Mucosa of descending colon (tissue), 3 donors: ENCODE results near the gene BDH1. TPM values are rescaled to one million over a fixed set of nuclear protein-coding genes. Genes with fewer than 3 reads are reported as not detected.

ENCODE experiments used
- ATAC-seq: fragments of 200-7000 bp; cut with Tn5 transposase; one replicate; pipeline ENCODE4 v1.9.1; 2020; ENCODE audit warnings: mild to moderate bottlenecking, moderate library complexity
- DNase-seq, 3 donors: peaks; one replicate each; pipeline ENCODE4 v3.0.0-alpha.2; 2020
- H3K36me3 ChIP-seq: fragments of 200-600 bp; one replicate; pipeline ENCODE4 v1.8.0; 2021; ENCODE audit warnings: low read depth, mild to moderate bottlenecking
- H3K4me1 ChIP-seq: fragments of 200-600 bp; one replicate; pipeline ENCODE4 v1.8.0; 2021; ENCODE audit warnings: low read depth, mild to moderate bottlenecking
- H3K4me3 ChIP-seq: fragments of 200-600 bp; one replicate; pipeline ENCODE4 v1.8.0; 2021; ENCODE audit warnings: mild to moderate bottlenecking
- H3K9me3 ChIP-seq: fragments of 200-600 bp; one replicate; pipeline ENCODE4 v1.8.0; 2021; ENCODE audit warnings: mild to moderate bottlenecking
- CTCF ChIP-seq: fragments of 200-600 bp; IDR thresholded peaks from one replicate; pipeline ENCODE4 v1.8.0; 2022; ENCODE audit warnings: antibody characterized with exemption, mild to moderate bottlenecking
- intact Hi-C, 2 donors: fragments of 100-400 bp; cut with DNase I in 1 of 2; cut with micrococcal nuclease in 1 of 2; formaldehyde crosslinking; loops; one replicate each; pipeline versions ENCODE4 v1.11.0 to v1.11.1; 2022; cut with DNase I, micrococcal nuclease
- total RNA-seq, 3 donors: library from RNA; stranded (reverse); fragmentation: NEBNext Ultra II Directional in 2 of 3; extraction: Animal tissue kit (Norgen Biotek cat#: 25700) in 2 of 3; gene quantifications; one replicate each; pipeline versions ENCODE4 v1.2.1 to v1.2.4, GENCODE V29; 2021 to 2023
- donor health status: DM: no; HTN: no; CAD: no; lungs with moderate emphysema.
- donor health status: DM: no; HTN: no; CAD: no.
- donor health status: DM: no; HTN: yes; CAD: no.

BDH1 gene
- total RNA-seq, 3 donors from 2014 or later: 79.3 to 246 (median 160) TPM

GRCh38 chr3:197487911-197488391 lies 67.8 kb downstream of the BDH1 start:
- DNase-seq (peak in 1 of 3 donors; percentile 15), ATAC-seq (peak; percentile 69)
- Histone ChIP-seq H3K36me3 (no peaks in the 10 kb centered on the region), H3K4me3 (no peak overlapping the region), H3K4me1 (no peaks in the 10 kb centered on the region), H3K9me3 (no peaks in the 10 kb centered on the region)
- intact Hi-C loops: no loop called here
- no peak for TF ChIP-seq CTCF

GRCh38 chr3:197486861-197487260 lies 68.9 kb downstream of the BDH1 start:
- no peaks in the 10 kb centered on the region for H3K36me3 ChIP-seq
- no peaks in the 10 kb centered on the region for H3K4me1 ChIP-seq
- ATAC-seq (no peak), DNase-seq (peak in 1 of 3 donors; percentile 2)
- H3K9me3 ChIP-seq: no peaks in the 10 kb centered on the region
- no peak overlapping the region for H3K4me3 ChIP-seq
- intact Hi-C loops: no loop called here
- no peak for TF ChIP-seq CTCF

- no peak for TF ChIP-seq CTCF
- Histone ChIP-seq H3K36me3 (no peaks in the 10 kb centered on the region), H3K4me1 (no peaks in the 10 kb centered on the region), H3K9me3 (no peaks in the 10 kb centered on the region), H3K4me3 (no peak overlapping the region)
- intact Hi-C loops: no loop called here
- DNase-seq (no peak), ATAC-seq (no peak)
Measured at GRCh38 chr3:197485143-197485542, 70.6 kb downstream of the BDH1 start.

- TF ChIP-seq CTCF: no peak
- peaks cover 2% of the 10 kb centered on the region for H3K4me1 ChIP-seq
- DNase-seq: peak in 1 of 3 donors; percentile 10
- ATAC-seq: no peak
- no peaks in the 10 kb centered on the region for H3K36me3 ChIP-seq
- H3K4me3 ChIP-seq: no peak overlapping the region
- intact Hi-C loops: no loop called here
- H3K9me3 ChIP-seq: no peaks in the 10 kb centered on the region
Measured at GRCh38 chr3:197484204-197484901, 71.4 kb downstream of the BDH1 start.

- DNase-seq: peak in 1 of 3 donors; percentile 4
- TF ChIP-seq CTCF: no peak
- intact Hi-C loops: no loop called here
Measured at GRCh38 chr3:197482001-197482400, 73.8 kb downstream of the BDH1 start.

More at GRCh38 chr3:197482001-197482400, 73.8 kb downstream of the BDH1 start:
- no peak overlapping the region for H3K4me3 ChIP-seq
- H3K4me1 ChIP-seq: peaks cover 12% of the 10 kb centered on the region
- H3K36me3 ChIP-seq: no peaks in the 10 kb centered on the region
- ATAC-seq: no peak
- no peaks in the 10 kb centered on the region for H3K9me3 ChIP-seq
